Panc1 (cell line): ENCODE measurements around the gene THTPA.

Experiments
- CTCF ChIP-seq: fragments of 450-650 bp; IDR thresholded peaks from 2 replicates; pipeline ENCODE4 v1.5.1; 2017; ENCODE audit warnings: mild to moderate bottlenecking
- POLR2AphosphoS5 ChIP-seq: IDR thresholded peaks from 2 replicates; pipeline ENCODE4 v1.6.1; 2012; ENCODE audit warnings: mild to moderate bottlenecking, low read depth, low read length, moderate library complexity

DNA sequence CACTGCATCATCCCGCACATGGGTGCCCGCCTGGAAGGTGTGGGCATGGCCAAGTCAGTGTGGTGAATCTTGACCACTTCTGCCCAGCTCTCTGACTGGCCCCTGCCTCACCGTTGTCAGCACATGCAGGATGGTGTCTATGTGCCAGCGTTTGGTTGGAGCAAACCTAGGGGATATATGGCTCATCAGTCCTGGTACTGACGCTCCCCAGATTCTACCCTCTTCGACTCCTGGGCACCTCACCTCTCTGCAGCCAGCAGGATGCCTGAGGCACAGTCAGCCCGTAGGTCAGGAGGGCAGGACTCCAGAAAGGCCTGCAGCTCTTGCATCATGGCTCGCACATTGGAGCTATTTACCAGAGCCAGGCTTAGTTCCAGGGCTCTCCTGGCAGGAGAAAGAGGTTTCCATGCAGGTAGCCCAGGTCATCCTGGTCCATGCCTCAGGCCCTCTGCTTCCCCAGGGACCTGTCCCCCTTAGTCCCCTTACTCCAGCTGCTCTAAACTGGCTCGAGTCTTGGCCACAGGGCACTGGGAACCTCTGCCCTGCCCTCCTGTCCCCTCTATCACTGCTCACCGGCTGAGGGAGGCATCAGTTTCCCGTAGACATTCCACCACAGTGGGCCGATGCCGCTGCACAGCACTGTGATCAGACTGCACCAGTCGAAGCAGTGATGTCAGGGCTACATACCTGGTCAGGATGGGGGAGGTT lies 7.6 kb downstream of the THTPA start:
- no peak for TF ChIP-seq CTCF
- no peak for TF ChIP-seq POLR2AphosphoS5
